ENCODE data around the gene C2orf76.
A peak's percentile ranks its signal among the peaks of the same experiment; 100 is the strongest.

Gene C2orf76

GRCh38 chr2:119372778-119373568, 6.3 kb upstream of the C2orf76 start:
- H3K36me3 Mint-ChIP-seq (ENCODE audit: low read depth) = peaks cover 67% of the 10 kb centered on the region
- no peak overlapping the region for H3K27ac Mint-ChIP-seq
- H3K4me3 Mint-ChIP-seq = no peak overlapping the region
- peaks cover 7% of the 10 kb centered on the region for H3K27me3 Mint-ChIP-seq (ENCODE audit: low read depth)
- TF ChIP-seq, protein P1, sequence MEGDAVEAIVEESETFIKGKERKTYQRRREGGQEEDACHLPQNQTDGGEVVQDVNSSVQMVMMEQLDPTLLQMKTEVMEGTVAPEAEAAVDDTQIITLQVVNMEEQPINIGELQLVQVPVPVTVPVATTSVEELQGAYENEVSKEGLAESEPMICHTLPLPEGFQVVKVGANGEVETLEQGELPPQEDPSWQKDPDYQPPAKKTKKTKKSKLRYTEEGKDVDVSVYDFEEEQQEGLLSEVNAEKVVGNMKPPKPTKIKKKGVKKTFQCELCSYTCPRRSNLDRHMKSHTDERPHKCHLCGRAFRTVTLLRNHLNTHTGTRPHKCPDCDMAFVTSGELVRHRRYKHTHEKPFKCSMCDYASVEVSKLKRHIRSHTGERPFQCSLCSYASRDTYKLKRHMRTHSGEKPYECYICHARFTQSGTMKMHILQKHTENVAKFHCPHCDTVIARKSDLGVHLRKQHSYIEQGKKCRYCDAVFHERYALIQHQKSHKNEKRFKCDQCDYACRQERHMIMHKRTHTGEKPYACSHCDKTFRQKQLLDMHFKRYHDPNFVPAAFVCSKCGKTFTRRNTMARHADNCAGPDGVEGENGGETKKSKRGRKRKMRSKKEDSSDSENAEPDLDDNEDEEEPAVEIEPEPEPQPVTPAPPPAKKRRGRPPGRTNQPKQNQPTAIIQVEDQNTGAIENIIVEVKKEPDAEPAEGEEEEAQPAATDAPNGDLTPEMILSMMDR (IDR thresholded peaks at IDR 0.05; ENCODE audit: unreplicated experiment in 3 of 3) = no peak
- H3K4me1 Mint-ChIP-seq = peaks cover 26% of the 10 kb centered on the region
- H3K9me3 Mint-ChIP-seq = peaks cover 22% of the 10 kb centered on the region

DNA sequence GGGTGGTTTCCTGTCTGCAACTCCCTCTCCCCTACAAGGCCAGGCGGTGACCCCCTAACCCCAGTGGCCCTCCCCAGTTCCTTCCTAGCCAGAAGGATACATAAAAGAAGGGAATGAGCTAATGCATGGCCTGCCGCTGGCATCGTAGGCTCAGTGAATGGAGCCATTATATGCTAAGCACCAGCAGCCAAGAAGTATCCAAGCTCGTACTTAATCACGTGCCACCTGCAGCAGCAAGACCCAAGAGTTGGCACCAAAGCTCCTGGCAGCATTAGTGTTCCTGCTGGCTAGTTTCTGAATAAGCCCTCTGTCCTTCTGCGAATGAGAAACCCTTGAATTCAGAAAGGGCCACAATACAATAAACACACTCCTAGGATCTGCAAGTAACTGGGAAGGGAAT, 4.5 kb upstream of the C2orf76 start:
- peaks cover 69% of the 10 kb centered on the region for H3K36me3 Mint-ChIP-seq (ENCODE audit: low read depth)
- H3K27me3 Mint-ChIP-seq (ENCODE audit: low read depth) = no peaks in the 10 kb centered on the region
- H3K4me1 Mint-ChIP-seq = peaks cover 11% of the 10 kb centered on the region
- no peak overlapping the region for H3K27ac Mint-ChIP-seq
- no peak overlapping the region for H3K4me3 Mint-ChIP-seq
- TF ChIP-seq, protein P1 (IDR thresholded peaks at IDR 0.05; ENCODE audit: unreplicated experiment in 3 of 3) = no peak
- H3K9me3 Mint-ChIP-seq = peaks cover 22% of the 10 kb centered on the region

- peaks cover 24% of the 10 kb centered on the region for H3K4me1 Mint-ChIP-seq
- peaks cover 18% of the 10 kb centered on the region for H3K9me3 Mint-ChIP-seq
- H3K27ac Mint-ChIP-seq = no peak overlapping the region
- H3K4me3 Mint-ChIP-seq = peak overlapping the region; percentile 26 to 63 (median 38)
- TF ChIP-seq, protein P1 (IDR thresholded peaks at IDR 0.05; ENCODE audit: unreplicated experiment in 3 of 3) = no peak
- H3K36me3 Mint-ChIP-seq (ENCODE audit: low read depth) = peaks cover 65% of the 10 kb centered on the region
- no peaks in the 10 kb centered on the region for H3K27me3 Mint-ChIP-seq (ENCODE audit: low read depth)
Observed at GRCh38 chr2:119369845-119370244, 3.2 kb upstream of the C2orf76 start.

DNA sequence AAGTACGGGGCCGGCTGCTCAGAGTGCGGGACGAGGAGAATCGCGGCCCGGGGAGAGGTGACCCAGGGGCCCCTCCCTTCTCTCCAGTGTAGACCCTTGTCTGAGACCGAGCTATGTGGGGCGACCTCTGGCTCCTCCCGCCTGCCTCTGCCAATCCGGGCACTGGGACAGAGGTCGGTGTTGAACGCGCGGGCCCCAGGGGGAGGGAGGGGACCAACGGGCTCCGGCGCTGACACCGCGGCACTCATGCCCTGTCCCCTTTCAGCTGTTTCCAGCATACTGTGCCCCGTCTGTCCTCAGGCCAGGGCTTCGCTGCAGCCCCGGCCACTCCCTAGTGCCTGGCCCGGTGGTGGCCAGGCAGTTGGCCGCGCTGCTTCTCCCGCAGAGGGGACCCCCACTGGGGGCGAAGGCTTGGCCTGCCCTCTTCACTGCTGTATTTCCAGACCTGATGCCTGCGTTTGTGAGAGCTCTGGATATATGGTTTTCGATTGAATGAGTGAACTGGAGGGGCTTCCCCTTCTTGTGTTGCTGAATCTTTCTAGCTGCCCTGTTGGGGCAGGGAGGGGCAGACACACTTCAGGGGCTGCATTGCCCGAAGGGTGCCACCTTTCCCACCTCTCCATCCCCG, 952 bp upstream of the C2orf76 start:
- no peaks in the 10 kb centered on the region for H3K27me3 Mint-ChIP-seq (ENCODE audit: low read depth)
- H3K9me3 Mint-ChIP-seq = peaks cover 3% of the 10 kb centered on the region
- peaks cover 24% of the 10 kb centered on the region for H3K4me1 Mint-ChIP-seq
- H3K4me3 Mint-ChIP-seq = peak overlapping the region; percentile 98 to 99 (median 98)
- peaks cover 42% of the 10 kb centered on the region for H3K36me3 Mint-ChIP-seq (ENCODE audit: low read depth)
- H3K27ac Mint-ChIP-seq = peak overlapping the region; percentile 74 to 98 (median 88)
- TF ChIP-seq, protein P1 (IDR thresholded peaks at IDR 0.05; ENCODE audit: unreplicated experiment in 3 of 3) = no peak

GRCh38 chr2:119366161-119366648, 429 bp downstream of the C2orf76 start:
- Mint-ChIP-seq H3K27me3 (ENCODE audit: low read depth) (no peaks in the 10 kb centered on the region), H3K27ac (peak overlapping the region; percentile 74 to 98 (median 88)), H3K36me3 (ENCODE audit: low read depth) (peaks cover 29% of the 10 kb centered on the region), H3K4me3 (peak overlapping the region; percentile 98 to 99 (median 98)), H3K4me1 (peaks cover 24% of the 10 kb centered on the region), H3K9me3 (no peaks in the 10 kb centered on the region)
- TF ChIP-seq, protein P1 (IDR thresholded peaks at IDR 0.05; ENCODE audit: unreplicated experiment in 3 of 3) = no peak
